ENCODE results near the gene SLC44A4.
"Not testable (repeated sequence)": the region's sequence is repeated elsewhere in the genome, so short reads cannot be mapped to it uniquely, and the experiment has no call there.

Gene SLC44A4

DNA sequence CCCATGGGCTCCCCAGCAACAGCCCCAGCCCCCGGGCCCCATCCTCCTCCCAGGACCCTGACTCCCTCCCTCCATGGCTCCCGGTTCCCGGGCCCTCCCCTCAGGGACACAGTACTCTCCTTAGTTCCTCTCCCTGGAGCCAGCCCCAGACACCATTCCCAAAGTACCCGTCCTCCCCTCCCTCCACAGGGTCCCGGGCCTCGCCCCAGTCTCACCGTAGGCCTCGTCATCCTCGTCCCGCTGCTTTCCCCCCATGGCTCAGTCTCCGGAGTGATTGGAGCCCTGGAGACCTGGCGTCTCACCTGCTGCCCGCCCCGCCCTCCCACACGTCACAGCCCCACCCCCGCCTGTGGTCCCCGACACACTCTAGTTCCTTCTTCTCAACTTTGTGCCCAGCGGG is at the start of gene SLC44A4:
Gene SLC44A4 (minus strand): TSS at position 272 of the 400 bp plus-strand sequence. CDS start 17 bp downstream, at position 255.
- no peak for DNase-seq (ENCODE audit: low read depth, low spot score)

- no peak for DNase-seq (ENCODE audit: low read depth, low spot score)
Measured at GRCh38 chr6:31928672-31928939, 49.8 kb upstream of the SLC44A4 start.

- DNase-seq (ENCODE audit: low read depth, low spot score), result no peak
Measured at GRCh38 chr6:31927863-31928671, 49.3 kb upstream of the SLC44A4 start.

DNA sequence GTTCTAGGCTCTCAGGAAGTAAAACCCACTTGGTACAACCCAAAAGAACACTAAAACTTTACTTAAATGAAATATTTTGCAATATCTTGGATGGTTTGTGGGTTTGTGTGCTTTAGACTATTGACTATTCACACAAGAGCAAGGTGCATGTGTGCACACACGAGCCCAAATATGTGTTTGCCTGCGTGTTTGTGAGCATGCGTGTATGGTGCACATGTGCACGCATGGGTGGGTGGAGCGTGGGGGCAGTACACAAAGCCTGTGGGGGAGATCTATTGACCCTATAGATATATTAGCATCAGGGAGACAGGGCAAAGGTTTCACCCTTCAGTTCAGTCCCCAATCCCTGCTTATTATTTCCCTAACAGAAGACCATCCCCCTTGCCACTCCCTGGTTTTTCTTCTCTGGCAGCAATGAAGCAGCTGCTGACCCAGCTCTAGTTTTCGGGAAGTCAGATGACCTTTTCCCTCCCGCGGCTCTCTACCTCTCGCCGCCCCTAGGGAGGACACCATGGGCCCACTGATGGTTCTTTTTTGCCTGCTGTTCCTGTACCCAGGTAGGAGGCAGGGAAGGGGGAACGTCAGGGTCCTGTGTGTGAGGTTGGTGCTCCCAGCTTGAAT is 48.6 kb upstream of the SLC44A4 start, which contains the start of gene C2:
Gene C2 (plus strand): TSS at position 476 of the 621 bp plus-strand sequence. CDS start 36 bp downstream, at position 512.
- no peak for DNase-seq (ENCODE audit: low read depth, low spot score)

DNA sequence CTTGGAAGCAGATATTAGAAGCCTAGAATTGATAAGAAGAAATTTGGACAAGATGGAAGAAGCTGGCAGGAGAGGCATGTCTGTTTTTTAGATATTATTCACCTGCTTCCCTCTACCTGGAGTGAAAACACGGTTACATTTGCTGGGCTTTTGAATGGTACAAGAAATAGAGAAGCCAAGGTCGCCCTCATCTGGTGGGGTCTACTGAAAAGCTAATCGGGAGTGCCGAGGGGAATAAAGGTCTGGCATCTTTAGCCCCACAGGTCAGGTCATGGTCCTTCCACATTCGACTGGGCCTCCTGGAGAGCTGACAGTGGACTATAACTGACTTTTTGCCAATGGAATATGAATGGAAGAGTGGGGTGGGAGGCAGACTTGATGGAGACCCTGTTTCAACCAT is 44.1 kb upstream of the SLC44A4 start:
- DNase-seq (ENCODE audit: low read depth, low spot score), result no peak

GRCh38 chr6:31920811-31921210 is 42.0 kb upstream of the SLC44A4 start:
- DNase-seq (ENCODE audit: low read depth, low spot score), result no peak

GRCh38 chr6:31919624-31920303 is 41.0 kb upstream of the SLC44A4 start:
- DNase-seq (ENCODE audit: low read depth, low spot score), result no peak

DNA sequence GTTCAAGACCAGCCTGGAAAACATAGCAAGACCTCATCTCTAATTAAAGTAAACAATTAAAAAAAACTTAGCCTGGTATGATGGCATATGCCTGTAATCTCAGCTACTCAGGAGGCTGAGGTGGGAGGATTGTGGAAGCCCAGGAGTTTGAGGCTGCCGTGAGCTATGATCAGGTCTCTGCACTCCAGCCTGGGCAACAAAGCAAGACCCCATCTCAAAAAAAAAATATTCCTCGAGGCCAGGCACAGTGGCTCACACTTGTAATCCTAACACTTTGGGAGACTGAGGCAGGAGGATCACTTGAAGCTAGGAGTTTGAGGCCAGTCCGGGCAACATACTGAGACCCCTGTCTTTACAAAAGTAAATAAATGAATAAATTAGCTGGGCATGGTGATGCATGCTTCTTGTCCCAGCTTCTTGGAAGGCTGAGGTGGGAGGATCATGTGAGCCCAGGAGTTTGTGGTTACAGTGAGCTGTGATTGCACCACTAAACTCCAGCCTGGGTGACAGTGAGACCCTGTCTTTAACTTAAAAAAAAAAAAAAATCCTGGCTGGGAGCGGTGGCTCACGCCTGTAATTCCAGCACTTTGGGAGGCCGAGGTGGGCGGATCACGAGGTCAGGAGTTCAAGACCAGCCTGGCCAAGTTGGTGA is 39.4 kb upstream of the SLC44A4 start:
- no peak for DNase-seq (ENCODE audit: low read depth, low spot score)

DNA sequence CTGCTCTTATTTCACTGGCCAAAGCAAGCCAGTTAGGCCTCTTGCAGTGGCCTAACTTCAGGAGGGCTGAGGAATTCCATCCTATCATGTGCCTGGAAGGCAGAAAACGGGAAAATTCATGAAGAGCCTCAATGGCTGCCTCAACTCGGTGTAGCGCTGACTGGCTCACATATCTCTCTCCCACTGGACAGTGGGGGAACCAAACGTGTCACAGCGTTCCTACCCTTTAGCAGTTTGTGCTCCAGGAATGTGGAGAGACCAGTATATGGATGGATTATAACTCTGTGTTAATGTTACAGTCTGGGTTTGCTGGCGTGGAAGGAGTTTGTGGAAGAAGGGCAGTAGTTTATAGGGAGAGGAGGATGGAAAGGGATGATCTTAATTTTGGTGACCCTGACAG is 37.0 kb upstream of the SLC44A4 start:
- no peak for DNase-seq (ENCODE audit: low read depth, low spot score)

DNA sequence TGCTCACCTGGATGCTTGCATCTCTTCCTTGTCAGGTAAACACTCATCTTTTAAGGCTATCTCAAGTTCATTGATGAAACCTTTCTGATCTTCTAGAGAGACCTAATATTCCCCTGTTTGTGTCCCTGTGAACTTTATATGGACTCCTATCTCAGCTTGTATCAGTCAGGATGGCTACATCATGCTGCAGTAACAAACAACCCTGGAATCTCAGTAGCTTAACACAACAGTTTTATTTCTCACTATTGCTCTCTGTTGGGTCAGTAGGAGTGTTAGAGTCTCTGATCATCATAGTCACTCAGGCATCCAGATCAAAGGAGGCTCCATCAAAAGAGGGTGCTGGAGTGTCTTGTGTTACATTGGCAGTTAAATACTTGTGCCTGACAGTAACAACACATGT is 36.6 kb upstream of the SLC44A4 start:
- no peak for DNase-seq (ENCODE audit: low read depth, low spot score)

DNA sequence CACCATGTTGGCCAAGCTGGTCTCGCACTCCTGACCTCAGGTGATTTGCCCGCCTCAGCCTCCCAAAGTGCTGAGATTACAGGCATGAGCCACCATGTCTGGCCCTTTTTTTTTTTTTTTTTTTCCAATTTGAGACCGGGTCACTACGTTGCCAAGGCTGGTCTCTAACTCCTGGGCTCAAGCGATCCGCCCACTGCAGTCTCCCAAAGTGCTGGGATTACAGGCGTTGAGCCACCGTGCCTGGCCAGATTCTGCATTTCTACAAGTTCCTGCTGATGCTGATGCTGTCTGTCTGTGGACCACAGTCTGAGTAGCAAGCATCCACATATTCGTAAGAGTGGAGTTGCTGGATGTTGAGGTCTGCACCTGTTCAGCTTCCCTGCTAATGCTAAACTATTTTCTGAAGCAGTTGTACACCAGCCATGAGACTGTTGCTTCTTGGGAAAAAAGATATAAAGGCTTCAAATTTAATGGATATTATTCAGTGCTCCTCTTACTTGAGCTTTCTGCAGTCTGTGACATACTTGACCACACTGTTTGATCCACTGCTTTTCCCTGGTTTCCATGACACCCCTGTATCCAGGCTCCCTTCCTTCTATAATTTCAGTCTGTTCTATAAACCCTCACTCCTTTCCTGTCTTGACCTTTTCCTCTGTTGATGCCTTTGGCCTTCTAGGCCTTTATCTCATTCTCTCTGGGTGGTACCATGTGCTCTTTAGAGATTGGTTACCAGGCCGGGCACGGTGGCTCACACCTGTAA is 33.2 kb upstream of the SLC44A4 start:
- DNase-seq (ENCODE audit: low read depth, low spot score), result no peak

- DNase-seq (ENCODE audit: low read depth, low spot score), result not testable (repeated sequence)
Measured at GRCh38 chr6:31909298-31909697, 30.5 kb upstream of the SLC44A4 start.

- DNase-seq (ENCODE audit: low read depth, low spot score), result no peak
Measured at GRCh38 chr6:31908791-31909190, 30.0 kb upstream of the SLC44A4 start.

DNA sequence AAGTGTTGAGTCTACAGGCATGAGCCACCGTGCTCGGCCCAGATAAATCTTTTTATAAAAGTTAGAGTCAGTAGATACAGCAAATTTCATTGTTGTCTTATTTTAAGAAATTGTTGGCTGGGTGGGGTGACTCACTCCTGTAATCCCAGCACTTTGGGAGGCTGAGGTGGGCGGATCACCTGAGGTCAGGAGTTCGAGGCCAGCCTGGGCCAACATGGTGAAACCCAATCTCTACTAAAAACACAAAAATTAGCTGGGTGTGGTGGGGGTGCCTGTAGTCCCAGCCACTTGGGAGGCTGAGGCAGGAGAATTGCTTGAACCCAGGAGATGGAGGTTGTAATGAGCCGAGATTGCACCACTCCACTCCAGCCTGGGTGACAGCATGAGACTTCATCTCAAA is 29.5 kb upstream of the SLC44A4 start:
- DNase-seq (ENCODE audit: low read depth, low spot score), result not testable (repeated sequence)

DNA sequence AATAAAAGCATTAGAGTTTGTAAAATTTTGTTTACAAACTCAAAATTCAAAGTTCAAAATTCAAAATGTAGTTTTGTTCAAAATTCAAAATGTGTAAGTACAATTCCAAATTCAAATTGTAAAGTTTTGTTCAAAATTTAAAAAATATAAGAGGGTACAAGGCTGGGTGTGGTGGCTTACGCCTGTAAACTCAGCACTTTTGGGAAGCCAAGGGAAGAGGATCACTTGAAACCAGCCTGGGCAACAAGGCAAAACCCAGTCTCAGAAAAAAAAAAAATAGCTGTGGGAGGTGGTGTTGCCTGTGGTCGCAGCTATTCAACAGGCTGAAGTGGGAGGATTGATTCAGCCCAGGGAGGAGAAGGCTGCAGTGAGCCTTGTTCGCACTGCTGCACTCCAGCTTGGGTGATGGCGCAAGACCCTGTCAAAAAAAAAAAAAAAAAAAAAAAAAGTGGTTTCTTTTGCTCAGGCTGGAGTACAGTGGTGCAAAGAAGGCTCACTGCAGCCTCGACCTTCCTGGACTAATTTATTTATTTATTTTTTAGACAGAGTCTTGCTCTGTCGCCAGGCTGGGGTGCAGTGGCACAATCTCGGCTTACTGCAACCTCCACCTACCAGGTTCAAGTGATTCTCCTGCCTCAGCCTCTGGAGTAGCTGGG is 28.5 kb upstream of the SLC44A4 start:
- DNase-seq (ENCODE audit: low read depth, low spot score), result no peak

DNA sequence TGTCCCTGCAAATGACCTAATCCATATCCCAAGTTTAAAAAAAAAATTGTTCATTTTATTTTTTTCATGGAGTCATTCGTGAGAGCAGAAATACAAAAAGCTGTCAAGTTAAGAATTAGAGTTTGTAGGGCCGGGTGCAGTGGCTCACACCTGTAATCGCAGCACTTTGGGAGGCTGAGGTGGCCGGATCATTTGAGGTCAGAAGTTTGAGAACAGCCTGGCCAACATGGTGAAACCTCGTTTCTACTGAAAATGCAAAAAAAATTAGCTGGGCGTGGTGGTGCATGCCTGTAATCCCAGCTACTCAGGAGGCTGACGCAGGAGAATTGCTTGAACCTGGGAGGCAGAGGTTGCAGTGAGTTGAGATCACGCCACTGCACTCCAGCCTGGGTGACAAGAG is 27.9 kb upstream of the SLC44A4 start:
- not testable (repeated sequence) for DNase-seq (ENCODE audit: low read depth, low spot score)

- no peak for DNase-seq (ENCODE audit: low read depth, low spot score)
Measured at GRCh38 chr6:31906122-31906521, 27.3 kb upstream of the SLC44A4 start.

GRCh38 chr6:31905041-31905440 is 26.2 kb upstream of the SLC44A4 start:
- no peak for DNase-seq (ENCODE audit: low read depth, low spot score)

DNA sequence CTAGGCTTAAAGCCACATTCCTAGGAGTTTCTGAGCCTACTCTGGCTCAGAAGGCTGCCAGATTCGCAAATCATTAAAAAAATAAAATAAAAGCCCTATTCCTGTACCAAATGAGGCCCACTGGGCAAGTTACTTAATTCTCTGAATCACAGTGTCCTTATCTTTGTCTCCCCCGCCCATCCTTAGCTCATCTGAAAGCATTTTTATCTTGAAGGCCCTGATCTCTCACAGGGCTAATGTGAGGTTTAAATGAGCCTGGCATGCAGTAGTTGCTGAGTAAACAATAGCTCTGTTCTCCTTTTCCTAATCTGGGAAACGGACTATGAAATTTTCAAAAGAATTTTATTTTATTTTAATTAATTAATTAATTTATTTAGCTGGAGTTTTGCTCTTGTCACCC is 25.2 kb upstream of the SLC44A4 start:
- DNase-seq (ENCODE audit: low read depth, low spot score), result no peak

DNA sequence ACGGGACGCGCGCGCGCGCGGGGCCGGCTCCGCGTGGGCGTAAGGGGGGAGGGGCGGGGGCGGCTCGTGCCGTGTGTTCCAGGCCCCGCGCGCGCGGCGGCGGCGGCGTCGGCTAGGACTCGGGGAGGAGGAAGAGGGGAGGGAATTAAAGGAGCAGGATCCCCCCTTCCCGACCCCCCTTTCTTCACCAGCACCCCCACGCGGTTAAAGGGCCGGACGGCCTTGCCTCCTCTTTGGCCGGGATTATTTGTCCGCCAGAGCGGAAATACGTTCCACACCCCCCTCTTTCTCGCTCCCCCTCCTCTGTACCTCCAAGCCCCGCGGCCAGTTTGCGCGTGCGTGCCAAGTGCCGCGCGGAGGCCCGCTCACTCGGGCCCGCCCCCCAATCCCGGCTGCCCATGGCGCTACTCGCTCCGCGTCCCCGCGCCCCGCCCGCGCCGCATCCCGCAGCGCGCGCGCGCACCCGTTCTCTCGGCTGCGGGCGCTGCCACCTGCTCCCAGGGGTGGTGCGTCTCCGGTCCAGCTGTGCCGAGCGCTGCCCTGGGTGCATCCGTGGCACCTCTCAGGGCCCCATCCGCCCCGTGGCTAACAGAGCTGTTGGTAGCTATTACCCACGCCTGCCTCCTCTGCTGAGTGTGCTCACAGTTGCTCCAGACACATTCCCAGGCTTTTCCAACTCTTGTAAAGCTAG is 23.3 kb upstream of the SLC44A4 start, which contains the start of gene ZBTB12:
Gene ZBTB12 (minus strand): TSS at position 134 of the 691 bp plus-strand sequence. CDS start 781 bp downstream, outside the sequence.
- DNase-seq (ENCODE audit: low read depth, low spot score), result peak; percentile 58
